ENCODE measurements around the gene SERPINE1.
"Not testable (repeated sequence)": the region's sequence is repeated elsewhere in the genome, so short reads cannot be mapped to it uniquely, and the experiment has no call there.

Gene SERPINE1

GRCh38 chr7:101126651-101127459 lies at the start of gene SERPINE1:
SERPINE1 (plus strand) TSS chr7:101127104; CDS start chr7:101128394, 1,290 bp downstream.
- H3K27ac Mint-ChIP-seq, result no peak within 1 kb of the TSS

GRCh38 chr7:101077303-101078086 lies 49.4 kb upstream of the SERPINE1 start:
- Mint-ChIP-seq H3K36me3 (ENCODE audit: low read depth) (no peaks in the 10 kb centered on the region), H3K4me1 (peaks cover 4% of the 10 kb centered on the region), H3K4me3 (no peak overlapping the region), H3K27ac (no peak overlapping the region), H3K27me3 (peaks cover 5% of the 10 kb centered on the region), H3K9me3 (no peaks in the 10 kb centered on the region)
- ATAC-seq (peak; percentile 98), DNase-seq (peak; percentile 89)

More at GRCh38 chr7:101126651-101127459, at the start of gene SERPINE1:
- DNase-seq, result peak; percentile 53
- H3K36me3 Mint-ChIP-seq (ENCODE audit: low read depth), result no peaks in the 10 kb centered on the region
- H3K4me3 Mint-ChIP-seq, result peak within 1 kb of the TSS; percentile 49
- ATAC-seq, result peak; percentile 67
- peaks cover 58% of the 10 kb centered on the region for H3K27me3 Mint-ChIP-seq
- H3K4me1 Mint-ChIP-seq, result peaks cover 43% of the 10 kb centered on the region
- H3K9me3 Mint-ChIP-seq, result no peaks in the 10 kb centered on the region

GRCh38 chr7:101081432-101081831 lies 45.5 kb upstream of the SERPINE1 start:
- Mint-ChIP-seq H3K4me1 (peaks cover 19% of the 10 kb centered on the region), H3K9me3 (no peaks in the 10 kb centered on the region), H3K36me3 (ENCODE audit: low read depth) (no peaks in the 10 kb centered on the region), H3K27ac (no peak overlapping the region), H3K27me3 (peaks cover 1% of the 10 kb centered on the region), H3K4me3 (no peak overlapping the region)
- ATAC-seq (no peak), DNase-seq (no peak)

GRCh38 chr7:101084865-101085161 lies 42.1 kb upstream of the SERPINE1 start:
- Mint-ChIP-seq H3K27me3 (no peaks in the 10 kb centered on the region), H3K27ac (peak overlapping the region; percentile 94), H3K36me3 (ENCODE audit: low read depth) (peaks cover 4% of the 10 kb centered on the region), H3K9me3 (no peaks in the 10 kb centered on the region), H3K4me3 (peak overlapping the region; percentile 92), H3K4me1 (peaks cover 32% of the 10 kb centered on the region)
- DNase-seq (no peak), ATAC-seq (no peak)

GRCh38 chr7:101085162-101085964 lies 41.5 kb upstream of the SERPINE1 start, which contains the start of gene TRIM56:
TRIM56 (plus strand) TSS chr7:101085481; CDS start chr7:101087313, 1,832 bp downstream.
- ATAC-seq (peak; percentile 89), DNase-seq (peak; percentile 80)
- H3K9me3 Mint-ChIP-seq, result no peaks in the 10 kb centered on the region
- no peaks in the 10 kb centered on the region for H3K27me3 Mint-ChIP-seq
- peaks cover 34% of the 10 kb centered on the region for H3K4me1 Mint-ChIP-seq
- peak within 1 kb of the TSS; percentile 92 for H3K4me3 Mint-ChIP-seq
- H3K27ac Mint-ChIP-seq, result peak within 1 kb of the TSS; percentile 94
- H3K36me3 Mint-ChIP-seq (ENCODE audit: low read depth), result peaks cover 5% of the 10 kb centered on the region

- no peaks in the 10 kb centered on the region for H3K27me3 Mint-ChIP-seq
- no peak overlapping the region for H3K4me3 Mint-ChIP-seq
- H3K27ac Mint-ChIP-seq, result no peak overlapping the region
- peaks cover 38% of the 10 kb centered on the region for H3K4me1 Mint-ChIP-seq
- ATAC-seq (no peak), DNase-seq (no peak)
- no peaks in the 10 kb centered on the region for H3K9me3 Mint-ChIP-seq
- peaks cover 11% of the 10 kb centered on the region for H3K36me3 Mint-ChIP-seq (ENCODE audit: low read depth)
Measured at GRCh38 chr7:101087334-101088068, 39.4 kb upstream of the SERPINE1 start.

GRCh38 chr7:101088069-101088425 lies 38.9 kb upstream of the SERPINE1 start:
- DNase-seq (no peak), ATAC-seq (no peak)
- Mint-ChIP-seq H3K9me3 (no peaks in the 10 kb centered on the region), H3K27ac (no peak overlapping the region), H3K27me3 (no peaks in the 10 kb centered on the region), H3K36me3 (ENCODE audit: low read depth) (peaks cover 14% of the 10 kb centered on the region), H3K4me1 (peaks cover 39% of the 10 kb centered on the region), H3K4me3 (no peak overlapping the region)

- peaks cover 14% of the 10 kb centered on the region for H3K36me3 Mint-ChIP-seq (ENCODE audit: low read depth)
- ATAC-seq (no peak), DNase-seq (no peak)
- peaks cover 41% of the 10 kb centered on the region for H3K4me1 Mint-ChIP-seq
- no peaks in the 10 kb centered on the region for H3K9me3 Mint-ChIP-seq
- H3K27me3 Mint-ChIP-seq, result no peaks in the 10 kb centered on the region
- H3K27ac Mint-ChIP-seq, result no peak overlapping the region
- peak overlapping the region; percentile 26 for H3K4me3 Mint-ChIP-seq
Measured at GRCh38 chr7:101088858-101089529, 37.9 kb upstream of the SERPINE1 start.

GRCh38 chr7:101089876-101090275 lies 37.0 kb upstream of the SERPINE1 start:
- Mint-ChIP-seq H3K27ac (no peak overlapping the region), H3K27me3 (no peaks in the 10 kb centered on the region), H3K4me3 (peak overlapping the region; percentile 26), H3K4me1 (peaks cover 37% of the 10 kb centered on the region), H3K36me3 (ENCODE audit: low read depth) (peaks cover 14% of the 10 kb centered on the region), H3K9me3 (no peaks in the 10 kb centered on the region)
- DNase-seq, result no peak
- no peak for ATAC-seq

- not testable (repeated sequence) for ATAC-seq, H3K27ac Mint-ChIP-seq, H3K9me3 Mint-ChIP-seq, H3K4me3 Mint-ChIP-seq, H3K27me3 Mint-ChIP-seq, DNase-seq
- H3K36me3 Mint-ChIP-seq (ENCODE audit: low read depth), result peaks cover 11% of the 10 kb centered on the region
- H3K4me1 Mint-ChIP-seq, result peaks cover 22% of the 10 kb centered on the region
Measured at GRCh38 chr7:101092266-101092905, 34.5 kb upstream of the SERPINE1 start.

- H3K36me3 Mint-ChIP-seq (ENCODE audit: low read depth), result peaks cover 10% of the 10 kb centered on the region
- no peaks in the 10 kb centered on the region for H3K27me3 Mint-ChIP-seq
- no peak overlapping the region for H3K27ac Mint-ChIP-seq
- H3K4me1 Mint-ChIP-seq, result peaks cover 19% of the 10 kb centered on the region
- ATAC-seq (no peak), DNase-seq (no peak)
- H3K4me3 Mint-ChIP-seq, result no peak overlapping the region
- H3K9me3 Mint-ChIP-seq, result no peaks in the 10 kb centered on the region
Measured at GRCh38 chr7:101093906-101094305, 33.0 kb upstream of the SERPINE1 start.

GRCh38 chr7:101094376-101094775 lies 32.5 kb upstream of the SERPINE1 start:
- DNase-seq (no peak), ATAC-seq (no peak)
- no peak overlapping the region for H3K27ac Mint-ChIP-seq
- H3K4me3 Mint-ChIP-seq, result no peak overlapping the region
- no peaks in the 10 kb centered on the region for H3K27me3 Mint-ChIP-seq
- H3K36me3 Mint-ChIP-seq (ENCODE audit: low read depth), result peaks cover 10% of the 10 kb centered on the region
- H3K9me3 Mint-ChIP-seq, result no peaks in the 10 kb centered on the region
- H3K4me1 Mint-ChIP-seq, result peaks cover 17% of the 10 kb centered on the region

- Mint-ChIP-seq H3K36me3 (ENCODE audit: low read depth) (peaks cover 10% of the 10 kb centered on the region), H3K9me3 (no peaks in the 10 kb centered on the region), H3K4me1 (peaks cover 17% of the 10 kb centered on the region), H3K27me3 (peaks cover under 1% of the 10 kb centered on the region), H3K27ac (no peak overlapping the region), H3K4me3 (no peak overlapping the region)
- no peak for ATAC-seq
- peak; percentile 54 for DNase-seq
Measured at GRCh38 chr7:101094791-101095375, 32.0 kb upstream of the SERPINE1 start.

Measured in activated naive CD8-positive, alpha-beta T cell treated with anti-CD3 and anti-CD28 coated beads, Interleukin-2, amount 50 U/mL, for 24 hours (primary cell).